Aorta (tissue), 5 donors: Measurements from ENCODE around the gene SRI. TPM values are rescaled to one million over a fixed set of nuclear protein-coding genes. Genes with fewer than 3 reads are reported as not detected.

Experiments used
- ATAC-seq: fragments of 200-7000 bp; cut with Tn5 transposase; one replicate; pipeline ENCODE4 v1.9.1; 2022; ENCODE audit warnings: moderate library complexity; ENCODE audit not compliant: low FRiP score
- DNase-seq, 2 donors: peaks; one replicate each; pipeline ENCODE4 v3.0.0-alpha.2; 2020
- H3K27ac ChIP-seq, 2 donors: one replicate each; pipeline ENCODE4 v1.5.1; 2013; ENCODE audit warnings: low read length in 2 of 2, mild to moderate bottlenecking in 2 of 2, moderate library complexity in 2 of 2, control low read depth in 1 of 2, inconsistent platforms in 1 of 2, low read depth in 1 of 2
- H3K27me3 ChIP-seq, 2 donors: one replicate each; pipeline ENCODE4 v1.6.1; 2013; ENCODE audit warnings: control low read depth in 1 of 2, low read length in 1 of 2, mild to moderate bottlenecking in 1 of 2, moderate library complexity in 1 of 2; ENCODE audit not compliant: insufficient read depth in 2 of 2, control insufficient read depth in 1 of 2
- H3K36me3 ChIP-seq, 2 donors: one replicate each; pipeline ENCODE4 v1.6.1; 2013; ENCODE audit warnings: control low read depth in 1 of 2, low read length in 1 of 2, mild to moderate bottlenecking in 1 of 2; ENCODE audit not compliant: insufficient read depth in 2 of 2, control insufficient read depth in 1 of 2
- H3K4me1 ChIP-seq, 2 donors: one replicate each; pipeline ENCODE4 v1.6.1; 2013; ENCODE audit warnings: low read length in 2 of 2, control low read depth in 1 of 2, mild to moderate bottlenecking in 1 of 2, moderate library complexity in 1 of 2; ENCODE audit not compliant: insufficient read depth in 2 of 2, control insufficient read depth in 1 of 2
- H3K4me3 ChIP-seq, 2 donors: one replicate each; pipeline ENCODE4 v1.5.1; 2013; ENCODE audit warnings: low read length in 2 of 2, control low read depth in 1 of 2, mild to moderate bottlenecking in 1 of 2
- H3K9me3 ChIP-seq: one replicate; pipeline ENCODE4 v1.6.1; 2013; ENCODE audit warnings: mild to moderate bottlenecking, low read length; ENCODE audit not compliant: control insufficient read depth
- WGBS, 2 donors: extraction: QIAGEN DNeasy Blood & Tissue Kit; methylation state at CpG; one replicate each; pipeline ENCODE4 v1.1.7; 2013; 5-methylcytosine and 5-hydroxymethylcytosine counted together
- intact Hi-C, 2 donors: fragments of 100-400 bp; cut with DNase I; formaldehyde crosslinking; loops; one replicate each; pipeline versions ENCODE4 v1.14.2 to v1.15.0; 2022
- polyA plus RNA-seq, 2 donors: library from polyadenylated mRNA; stranded (reverse); fragments of 200-250 nt; gene quantifications; one replicate each; pipeline ENCODE4 v1.2.3, GENCODE V29; 2013
- total RNA-seq, 2 donors: library from RNA; stranded (reverse); fragmentation: NEBNext Ultra II Directional; extraction: Animal tissue kit (Norgen Biotek cat#: 25700); gene quantifications; one replicate each; pipeline ENCODE4 v1.2.1, GENCODE V29; 2021
- donor health status: healthy with polysubstance abuse.
- donor health status: Bipolar disorder and iron deficiency.
- donor health status: DM: no; HTN: no; CAD: no.
- donor health status: DM: no; HTN: no; CAD: no.
- donor health status: DM: yes; HTN: yes; CAD: no.

The SRI gene
- total and polyA plus RNA-seq, 4 donors = 97.7 to 186 (median 107) TPM

- Histone ChIP-seq H3K4me3 (no peak overlapping the region), H3K9me3 (no peaks in the 10 kb centered on the region), H3K4me1 (no peaks in the 10 kb centered on the region), H3K27ac (no peak overlapping the region), H3K36me3 (no peaks in the 10 kb centered on the region), H3K27me3 (no peaks in the 10 kb centered on the region)
- ATAC-seq (no peak), DNase-seq (no peak)
- intact Hi-C loops = no loop called here
- WGBS, 2 donors = 91 to 93% methylated on average over 4 of the region's 4 CpGs
Observed at GRCh38 chr7:88155756-88156155, 64.1 kb downstream of the SRI start.

Other genes with a start within 250 kb of the SRI start
- gene STEAP4, start 86.9 kb upstream of the SRI start, total RNA-seq = 100 to 1,000 TPM; 125 to 343 TPM
- 10 to 100 TPM; 12.3 to 29.6 TPM for gene STEAP4, start 86.9 kb upstream of the SRI start, polyA plus RNA-seq